ENCODE data around the gene APAF1.

Gene APAF1

DNA sequence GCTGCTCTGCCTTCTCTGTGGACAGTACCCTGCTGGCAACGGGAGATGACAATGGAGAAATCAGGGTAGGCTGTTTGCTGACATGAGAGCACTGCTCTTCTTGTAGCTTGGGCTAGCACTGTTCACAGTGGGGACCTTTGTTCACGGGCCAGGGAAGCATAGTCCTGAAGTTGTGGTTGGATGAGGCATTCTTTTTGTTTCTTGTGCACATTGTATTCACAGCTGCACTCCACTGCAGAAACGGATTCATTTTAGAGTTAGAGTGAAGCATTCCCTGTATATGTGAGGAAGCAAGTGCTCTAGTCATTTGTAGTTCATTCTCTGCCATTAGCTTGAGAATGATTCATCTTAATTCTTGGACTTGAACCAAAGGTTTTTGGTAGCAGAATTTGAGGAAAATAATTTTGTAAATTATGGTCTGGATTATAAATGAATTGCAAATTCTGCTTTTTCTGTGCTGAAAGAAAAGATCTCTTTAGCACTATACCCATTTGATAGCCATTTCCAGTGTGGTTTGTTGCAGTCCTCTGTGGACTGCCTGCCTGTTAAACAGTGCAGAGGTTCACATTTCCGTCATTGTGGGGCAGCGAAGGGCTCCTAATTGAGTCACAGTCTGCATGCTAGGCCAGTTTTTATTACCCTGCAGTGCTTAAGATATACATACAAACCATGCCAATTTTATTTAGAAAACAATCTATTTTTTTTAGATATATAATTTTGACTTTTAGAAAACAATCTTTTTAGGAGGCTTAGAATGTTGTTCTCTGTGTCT, 80.6 kb downstream of the APAF1 start:
- DNase-seq (ENCODE audit: low spot score), result peak; percentile 54

DNA sequence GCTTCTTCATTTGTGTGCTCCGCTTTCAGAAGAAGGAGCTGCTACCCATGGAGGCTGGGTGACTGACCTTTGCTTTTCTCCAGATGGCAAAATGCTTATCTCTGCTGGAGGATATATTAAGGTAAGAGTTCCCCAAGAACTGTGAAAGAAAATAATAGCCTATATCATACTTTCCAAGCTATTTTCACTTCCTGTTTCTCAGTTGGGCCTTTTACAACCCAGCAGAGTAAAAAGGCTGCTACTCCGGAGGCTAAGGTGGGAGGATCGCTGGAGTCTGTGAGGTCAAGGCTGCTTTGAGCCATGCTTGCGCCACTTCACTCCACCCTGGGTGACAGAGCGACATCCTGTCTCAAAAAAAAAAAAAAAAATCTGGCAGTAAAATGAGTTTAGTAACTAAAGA, 82.1 kb downstream of the APAF1 start:
- no peak for DNase-seq (ENCODE audit: low spot score)

DNA sequence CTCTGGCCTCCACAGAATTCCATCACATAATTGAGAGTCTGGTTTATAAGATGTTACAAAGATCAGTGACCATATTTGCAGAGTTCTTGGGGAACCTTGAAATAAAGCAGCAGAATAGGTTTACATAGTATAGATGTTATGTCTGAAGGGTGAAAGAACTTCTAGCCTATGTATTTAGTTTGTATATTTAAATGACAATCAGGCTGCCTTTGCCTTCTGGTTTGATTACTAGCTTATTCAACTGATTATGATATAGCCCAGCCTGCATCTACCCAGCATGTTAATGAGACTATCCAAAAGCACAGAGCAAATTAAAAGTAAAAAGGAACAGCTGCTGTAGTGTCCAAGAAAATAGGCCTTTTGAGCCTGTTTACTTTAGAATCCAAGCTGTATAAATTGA, 85.3 kb downstream of the APAF1 start:
- no peak for DNase-seq (ENCODE audit: low spot score)

DNA sequence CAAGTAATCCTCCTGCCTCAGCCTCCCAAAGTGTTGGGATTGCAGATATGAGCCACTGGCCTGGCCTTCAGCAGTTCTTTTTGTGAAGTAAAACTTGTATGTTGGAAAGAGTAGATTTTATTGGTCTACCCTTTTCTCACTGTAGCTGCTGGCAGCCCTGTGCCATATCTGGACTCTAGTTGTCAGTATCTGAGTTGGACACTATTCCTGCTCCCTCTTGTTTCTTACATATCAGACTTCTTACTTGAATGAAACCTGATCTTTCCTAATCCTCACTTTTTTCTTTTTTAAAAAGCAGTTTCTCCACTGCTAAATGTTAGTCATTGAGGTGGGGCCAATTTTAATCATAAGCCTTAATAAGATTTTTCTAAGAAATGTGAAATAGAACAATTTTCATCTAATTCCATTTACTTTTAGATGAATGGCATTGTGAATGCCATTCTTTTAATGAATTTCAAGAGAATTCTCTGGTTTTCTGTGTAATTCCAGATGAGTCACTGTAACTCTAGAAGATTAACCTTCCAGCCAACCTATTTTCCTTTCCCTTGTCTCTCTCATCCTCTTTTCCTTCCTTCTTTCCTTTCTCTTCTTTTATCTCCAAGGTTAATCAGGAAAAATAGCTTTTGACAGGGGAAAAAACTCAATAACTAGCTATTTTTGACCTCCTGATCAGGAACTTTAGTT, 88.7 kb downstream of the APAF1 start:
- DNase-seq (ENCODE audit: low spot score), result no peak

DNA sequence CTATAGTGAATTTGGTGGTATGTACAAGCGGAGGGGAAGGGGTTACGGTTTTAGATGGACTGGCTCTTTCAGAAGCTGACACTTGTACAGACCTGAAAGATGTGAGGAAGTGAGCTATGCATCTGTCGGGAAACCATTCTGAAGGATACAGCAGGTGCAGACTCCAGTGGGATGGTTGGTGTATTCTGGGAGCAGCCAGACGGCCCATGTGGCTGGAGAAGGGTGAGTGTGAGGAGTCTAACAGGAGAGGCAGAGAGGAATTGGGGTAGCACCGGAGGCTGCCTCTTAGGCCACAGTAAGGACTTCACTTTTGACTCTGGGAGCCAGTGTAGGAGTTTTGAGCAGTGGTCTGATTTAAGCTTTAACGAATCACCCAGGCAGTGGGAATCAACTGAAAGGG, 90.7 kb downstream of the APAF1 start:
- DNase-seq (ENCODE audit: low spot score), result no peak

DNA sequence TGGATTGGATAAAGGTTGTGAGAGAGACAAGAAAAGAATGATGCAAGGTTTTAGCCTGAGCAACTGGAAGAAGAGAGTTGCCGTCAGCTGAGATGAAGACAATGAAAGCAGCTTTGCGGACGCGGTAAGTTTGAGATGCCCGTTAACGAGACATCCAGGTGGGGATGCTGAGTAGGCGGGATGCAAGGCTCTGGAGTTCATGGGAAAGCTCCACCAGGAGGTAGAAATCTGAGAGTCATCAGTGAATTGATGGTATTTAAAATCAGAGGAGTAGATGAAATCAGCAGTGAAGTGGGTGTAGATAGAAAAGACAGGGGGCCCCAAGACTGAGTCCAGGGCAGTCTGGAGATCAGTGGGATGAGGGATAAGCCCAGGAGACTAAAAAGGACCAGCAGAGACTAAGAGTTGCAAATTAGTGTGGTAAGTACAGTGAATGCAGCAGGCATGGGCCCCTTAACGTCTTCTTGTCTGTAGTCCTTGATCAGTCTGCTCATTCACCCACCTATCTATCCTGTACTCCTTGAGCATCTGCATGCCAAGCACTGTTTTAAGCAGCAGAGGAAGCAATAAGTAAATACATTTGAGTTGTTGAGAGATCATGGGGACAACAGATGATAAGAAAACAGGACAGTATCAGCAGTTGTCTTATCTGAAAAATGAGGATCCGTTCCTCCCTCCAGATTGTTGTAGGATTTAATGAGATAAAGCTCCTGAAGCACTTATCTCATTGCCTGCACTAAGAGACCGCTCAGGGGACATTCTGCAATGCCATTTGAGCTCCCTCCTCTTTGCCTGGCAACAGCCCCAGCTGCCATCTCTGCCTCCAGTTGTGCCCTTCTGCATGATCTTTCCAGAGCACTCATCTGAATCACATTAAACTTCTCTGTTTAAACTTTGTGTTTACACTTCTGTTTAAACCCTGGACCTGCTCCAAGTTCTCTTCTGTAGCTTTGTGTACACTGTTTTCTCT, 91.5 kb downstream of the APAF1 start:
- DNase-seq (ENCODE audit: low spot score), result no peak

DNA sequence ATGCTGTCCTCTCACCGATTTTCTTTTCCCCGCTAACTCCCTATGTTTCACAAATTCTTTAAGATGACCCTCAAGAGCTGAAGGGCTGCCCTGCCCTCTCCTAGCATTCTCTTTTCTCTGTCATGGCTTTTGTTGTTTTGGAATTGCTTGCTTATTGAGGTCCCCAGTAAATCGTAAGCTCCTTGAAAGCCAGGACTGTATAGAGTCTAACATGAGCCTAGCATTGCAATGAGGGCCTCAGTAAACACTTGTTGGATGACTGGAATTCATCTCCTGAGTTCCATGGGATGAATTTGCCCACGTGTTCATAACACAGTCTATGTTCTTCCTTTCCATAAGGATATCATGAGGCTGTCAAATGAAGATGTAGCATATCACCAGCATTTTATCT, 92.2 kb downstream of the APAF1 start:
- DNase-seq (ENCODE audit: low spot score), result no peak

DNA sequence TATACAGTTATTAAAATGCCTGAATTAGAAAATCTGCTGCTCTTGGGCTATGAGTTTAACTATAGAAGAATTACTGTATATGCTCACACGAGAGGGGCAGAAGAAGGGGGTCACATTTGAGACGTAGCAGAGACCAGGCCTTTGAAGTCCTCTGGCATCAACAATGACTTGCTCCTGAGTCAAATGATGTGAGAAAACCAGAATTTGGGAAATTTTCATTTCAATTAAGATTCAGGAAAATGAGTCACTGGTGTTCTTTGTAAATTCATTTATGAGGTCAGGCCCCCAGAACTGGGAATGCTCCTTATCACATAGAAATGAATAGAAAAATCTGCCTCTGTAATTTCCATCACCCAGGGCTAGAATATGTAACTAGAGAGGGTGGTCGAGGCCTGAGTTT, 92.9 kb downstream of the APAF1 start:
- no peak for DNase-seq (ENCODE audit: low spot score)

DNA sequence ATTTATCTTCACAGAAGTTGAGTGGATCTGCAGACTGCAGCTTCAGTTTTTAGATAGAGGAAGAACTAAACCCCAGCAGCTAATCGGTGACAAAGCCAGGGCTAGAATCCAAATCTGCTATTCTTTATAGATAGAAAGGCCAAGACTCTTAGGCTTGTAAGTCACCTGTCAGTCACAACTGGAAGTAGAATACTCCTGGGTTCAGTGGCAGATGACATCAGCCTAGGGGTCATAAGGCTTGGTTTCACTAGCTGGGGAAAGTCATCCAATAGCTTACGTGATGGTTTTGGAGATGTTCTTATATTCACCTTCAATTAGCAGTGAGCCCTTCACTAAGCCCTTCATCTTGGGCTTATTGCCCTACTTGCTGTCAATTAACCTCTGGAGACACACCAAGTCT, 93.4 kb downstream of the APAF1 start:
- no peak for DNase-seq (ENCODE audit: low spot score)

DNA sequence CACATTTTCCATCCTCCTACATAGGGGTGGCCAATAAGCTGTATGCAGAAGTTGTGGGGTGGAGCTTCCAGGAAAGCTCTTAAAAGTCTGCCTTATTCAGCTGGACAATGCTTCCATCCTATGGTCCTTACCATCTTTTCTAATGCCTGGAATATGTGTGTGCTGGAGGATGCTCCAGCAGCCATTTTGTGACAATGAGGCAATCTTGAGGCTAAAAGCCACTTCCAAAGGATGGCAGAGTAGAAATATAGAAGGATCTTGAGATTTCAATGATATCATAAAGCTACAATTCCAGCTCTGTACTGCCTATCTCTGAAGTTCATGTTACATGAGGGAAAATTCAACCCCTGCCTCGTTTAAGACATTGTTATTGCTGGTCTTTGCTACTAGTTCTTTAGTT, 95.7 kb downstream of the APAF1 start:
- DNase-seq (ENCODE audit: low spot score), result no peak

DNA sequence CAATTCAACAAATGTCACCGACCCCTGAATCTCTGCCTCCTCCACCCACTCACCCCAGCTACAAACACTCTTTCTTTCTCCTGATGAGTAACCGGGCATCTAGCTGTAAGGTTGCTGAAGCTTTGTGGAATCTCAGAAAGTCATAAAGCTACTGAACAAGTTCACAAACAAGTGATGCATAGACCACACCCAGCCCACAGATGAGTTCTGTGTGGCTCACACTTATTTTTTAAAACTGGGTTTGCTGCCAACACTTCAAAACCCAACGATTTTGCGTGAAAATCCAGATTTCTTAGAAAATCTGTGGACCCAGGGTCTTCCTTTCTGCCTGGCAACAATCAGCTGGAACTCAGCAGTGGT, 96.1 kb downstream of the APAF1 start:
- no peak for DNase-seq (ENCODE audit: low spot score)

DNA sequence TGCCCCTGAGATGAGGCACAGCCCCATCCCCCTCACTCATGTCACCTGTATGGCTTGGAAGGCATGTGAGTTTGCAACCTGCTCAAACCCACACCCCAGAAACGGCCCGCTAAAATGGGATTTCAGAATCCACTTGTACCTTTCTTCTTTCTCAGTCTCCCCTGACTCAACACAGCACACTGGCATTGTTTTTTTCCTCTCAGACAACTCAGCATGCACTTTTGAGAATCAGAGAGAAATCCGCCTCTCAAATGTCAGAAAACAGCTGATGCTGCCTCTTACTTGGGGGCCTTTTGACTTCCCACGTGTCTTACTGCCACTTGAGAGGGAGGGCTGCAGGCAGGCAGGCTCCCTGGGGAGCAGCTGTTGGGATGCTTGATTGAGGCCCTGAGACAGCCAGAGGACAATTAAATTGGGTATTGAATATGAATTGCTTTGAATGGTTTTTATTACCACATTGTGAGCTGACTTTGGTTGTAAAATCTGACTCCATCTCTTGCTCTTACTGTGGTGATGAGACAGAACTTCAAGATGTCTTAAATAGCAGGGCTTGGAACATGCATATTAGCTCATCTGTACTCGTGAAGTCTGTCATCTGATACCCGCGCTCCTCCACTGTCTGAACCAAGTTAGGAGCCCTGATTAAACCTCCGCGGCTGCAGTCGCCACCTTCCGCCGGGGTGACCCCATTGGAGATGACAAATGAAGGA, 96.6 kb downstream of the APAF1 start:
- DNase-seq (ENCODE audit: low spot score), result no peak

DNA sequence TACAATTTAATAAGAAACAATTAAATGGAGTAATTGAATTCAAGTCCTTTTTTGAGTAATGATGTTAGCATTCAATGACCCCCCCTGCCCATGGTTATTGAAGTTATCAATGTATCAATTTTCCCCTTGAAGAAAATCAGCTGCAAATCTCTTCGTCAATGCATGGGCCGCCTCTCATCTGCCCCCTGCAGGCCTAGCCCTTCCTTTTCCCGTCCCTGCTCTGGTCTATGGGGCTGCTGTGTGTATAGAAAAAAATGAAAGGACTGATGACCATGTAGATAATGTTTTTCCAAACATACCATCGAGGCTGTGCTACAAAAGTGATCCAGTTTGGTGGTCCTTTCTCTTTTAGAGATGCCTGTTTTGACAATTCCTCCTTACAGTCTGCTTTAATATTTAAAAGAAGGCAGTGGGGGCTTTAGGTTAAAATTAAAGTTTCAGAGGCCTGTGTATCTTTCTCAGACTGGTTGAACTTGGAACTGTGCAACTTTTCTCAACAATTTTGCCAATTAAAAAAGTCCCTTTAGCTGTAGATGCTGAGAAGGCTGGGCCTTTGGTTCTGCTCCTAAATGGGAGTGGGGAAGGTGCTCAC, 98.4 kb downstream of the APAF1 start:
- peak; percentile 14 for DNase-seq (ENCODE audit: low spot score)

DNA sequence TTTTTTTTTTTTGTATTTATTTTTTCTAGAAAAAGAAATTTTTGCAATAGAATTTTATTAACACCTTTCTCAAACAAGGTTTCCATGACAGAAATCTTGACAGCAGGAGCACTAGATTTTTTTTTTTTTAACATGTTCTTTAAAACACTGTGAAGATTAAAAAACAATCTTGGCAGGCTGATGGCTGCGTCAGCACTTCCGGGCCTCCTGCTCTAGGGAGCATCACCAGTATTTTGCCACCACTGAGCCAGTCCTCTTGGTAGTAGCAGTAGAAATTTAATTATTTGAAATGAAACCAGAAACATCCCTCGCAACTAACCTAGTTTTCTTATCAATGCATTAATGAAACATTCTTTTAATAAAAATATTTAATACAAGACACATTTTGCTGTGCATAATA, 99.6 kb downstream of the APAF1 start:
- no peak for DNase-seq (ENCODE audit: low spot score)

DNA sequence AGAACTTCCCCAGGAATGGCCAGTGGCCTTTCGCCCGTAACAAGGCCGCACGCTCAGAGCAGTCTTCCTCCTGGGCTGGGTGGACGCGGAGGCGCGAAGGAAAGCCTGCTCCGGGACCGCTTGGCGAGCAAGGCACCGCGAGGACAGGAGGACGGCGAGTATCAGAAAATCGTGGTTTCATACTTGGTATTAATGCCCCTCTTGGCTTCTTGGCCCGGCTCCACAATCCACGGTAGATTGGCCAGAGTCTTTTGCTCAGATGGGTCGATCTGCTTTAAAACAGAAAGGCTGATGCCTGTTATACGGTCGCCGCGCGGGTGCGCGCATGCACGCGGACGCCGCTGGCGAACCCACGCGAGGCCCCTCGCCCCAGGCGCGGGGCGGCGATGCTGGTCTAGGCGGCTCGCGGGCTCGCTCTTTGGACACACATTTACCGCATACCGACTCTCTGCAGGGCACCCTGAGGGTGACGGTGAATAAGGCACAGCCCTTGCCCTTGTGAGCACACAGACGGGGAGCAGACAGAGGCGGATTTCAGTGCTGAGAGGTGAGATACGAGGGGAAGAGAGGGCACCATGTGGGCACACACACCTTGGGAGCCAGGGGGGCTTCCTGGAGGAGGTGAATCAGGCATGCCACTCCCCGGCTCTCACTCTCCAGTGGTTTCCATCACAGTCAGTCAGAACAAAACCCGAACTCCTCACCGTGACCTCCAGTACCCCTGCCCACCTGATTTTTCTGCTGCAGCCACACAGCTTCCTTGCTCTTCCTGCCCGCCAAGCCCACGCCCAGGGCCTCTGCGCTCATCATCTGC, 100.7 kb downstream of the APAF1 start:
- DNase-seq (ENCODE audit: low spot score), result no peak

DNA sequence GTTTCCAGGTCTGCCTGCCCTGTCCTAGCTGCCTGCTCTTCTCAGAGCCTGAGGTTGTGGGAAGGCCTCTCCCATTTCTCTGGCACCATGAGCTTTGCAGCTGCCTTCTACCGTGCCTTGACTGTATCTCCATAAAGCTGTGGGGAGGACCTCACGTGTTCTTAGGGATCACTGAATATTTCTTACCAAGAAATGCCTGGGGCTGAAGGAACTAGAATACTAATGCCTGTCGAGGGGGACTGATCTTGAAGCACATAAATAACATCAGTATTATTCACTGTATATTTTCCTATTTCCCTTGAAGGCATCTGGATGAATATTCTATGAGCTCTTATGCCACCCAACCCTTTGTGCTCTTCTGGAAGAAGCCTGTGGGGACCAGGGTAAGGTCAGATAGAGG, 103.4 kb downstream of the APAF1 start:
- DNase-seq (ENCODE audit: low spot score), result no peak

DNA sequence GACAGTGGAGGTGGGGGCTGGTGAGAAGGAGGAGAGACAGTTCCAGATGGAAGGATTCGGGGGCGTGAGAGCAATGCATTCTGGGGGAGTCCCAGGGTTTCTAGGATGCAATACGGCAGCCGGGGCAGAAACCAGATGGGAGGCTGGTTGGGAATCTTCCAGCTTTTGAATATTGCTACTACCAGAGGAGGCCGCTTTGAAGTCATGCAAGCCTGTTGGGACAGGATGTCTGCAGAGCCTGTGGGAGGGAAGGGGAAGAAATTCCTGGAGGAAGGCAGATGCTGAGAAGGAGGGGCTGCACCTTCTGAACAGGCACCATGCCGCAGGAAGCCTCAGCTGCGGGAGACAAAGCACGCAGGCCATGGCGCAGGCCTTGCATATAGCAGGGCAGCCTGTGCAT, 105.4 kb downstream of the APAF1 start:
- DNase-seq (ENCODE audit: low spot score), result no peak

DNA sequence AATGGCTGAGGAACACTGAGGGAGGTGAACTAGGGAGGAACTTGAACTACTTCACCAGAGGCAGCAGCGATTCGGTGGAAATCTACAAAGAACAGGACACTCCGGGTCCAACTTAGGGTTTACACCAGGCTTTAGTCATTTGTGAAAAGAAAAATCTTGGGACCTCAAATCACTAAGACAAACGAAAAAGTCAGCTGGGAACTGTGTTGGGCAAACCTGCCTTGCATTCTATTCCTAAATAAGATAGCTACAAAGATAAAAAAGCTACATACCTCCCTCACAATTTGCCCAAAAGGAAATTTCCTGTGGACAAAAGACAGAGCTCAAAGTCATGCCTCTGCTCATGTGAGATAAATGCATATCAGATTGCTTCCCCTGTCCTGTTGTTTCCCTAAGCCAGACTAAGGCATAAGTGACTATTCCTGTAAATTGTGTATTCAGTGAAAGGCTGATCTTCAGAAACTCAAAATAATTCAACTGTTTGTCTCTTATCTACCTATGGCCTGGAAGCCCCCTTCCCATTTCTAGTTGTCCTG, 106.6 kb downstream of the APAF1 start:
- DNase-seq (ENCODE audit: low spot score), result no peak

DNA sequence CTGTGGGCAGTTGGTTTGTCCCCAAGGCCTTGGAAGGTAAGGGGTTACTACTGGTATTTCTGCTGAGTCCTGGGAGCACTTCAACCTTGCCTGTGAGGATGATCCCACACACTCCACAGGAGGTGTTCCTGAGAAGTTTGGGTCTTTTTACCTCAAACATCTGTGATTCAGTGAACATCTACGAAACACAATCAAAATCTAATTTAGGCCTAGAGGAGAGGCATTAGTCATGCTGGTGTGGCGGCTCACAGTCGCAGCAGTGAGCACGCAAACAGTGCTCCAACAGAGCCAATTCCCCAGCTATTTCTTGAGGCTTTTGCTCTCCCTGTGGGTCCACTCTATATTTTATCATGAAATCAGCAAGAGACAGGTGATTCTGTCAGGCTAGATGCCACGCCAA, 107.6 kb downstream of the APAF1 start:
- no peak for DNase-seq (ENCODE audit: low spot score)

DNA sequence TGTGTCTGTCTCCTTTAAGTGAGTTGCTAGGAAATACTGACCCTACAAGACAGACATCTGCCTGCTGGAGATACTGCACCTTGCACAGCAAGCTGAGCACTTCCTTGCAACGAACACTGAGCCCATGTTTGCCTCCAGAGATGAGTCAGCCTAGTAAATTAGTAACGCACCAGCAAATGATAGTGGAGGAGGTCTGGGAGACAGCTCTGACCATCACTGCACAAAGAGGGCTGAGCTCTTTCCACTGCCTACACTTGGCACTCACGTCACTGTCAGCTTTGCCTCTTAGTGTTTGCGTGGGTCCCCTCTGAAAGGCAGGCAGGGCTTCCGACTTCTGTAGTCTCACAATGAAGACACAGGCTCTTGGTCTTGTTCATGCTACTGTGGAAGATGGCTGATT, 109.0 kb downstream of the APAF1 start:
- DNase-seq (ENCODE audit: low spot score), result peak; percentile 91

DNA sequence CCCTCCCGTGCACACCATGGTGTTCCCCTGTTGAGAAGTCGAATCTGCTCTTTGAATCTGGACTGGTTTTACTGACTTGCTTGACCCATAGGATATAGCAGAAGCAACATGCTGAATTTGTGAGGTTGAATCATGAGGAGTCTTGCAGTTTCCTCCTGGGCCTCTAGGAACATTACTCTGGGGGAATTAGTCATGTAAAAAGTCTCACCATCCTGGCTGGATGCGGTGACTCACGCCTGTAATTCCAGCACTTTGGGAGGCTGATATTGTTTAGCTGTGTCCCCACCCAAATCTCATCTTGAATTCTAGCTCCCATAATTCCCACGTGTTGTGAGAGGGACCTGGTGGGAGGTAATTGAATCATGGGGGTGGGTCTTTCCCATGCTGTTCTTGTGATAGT, 110.8 kb downstream of the APAF1 start:
- peak; percentile 85 for DNase-seq (ENCODE audit: low spot score)

Measured in kidney tubule cell (primary cell).